ENCODE measurements around the gene ADGRD1.

The ADGRD1 gene

GRCh38 chr12:131131808-131132117 lies 178.1 kb downstream of the ADGRD1 start:
- no peak overlapping the region for H3K14ac ChIP-seq (ENCODE audit: low read length)
- H3K36me3 ChIP-seq (ENCODE audit: control insufficient read depth in 1 of 2, insufficient read depth in 2 of 2, low read length in 2 of 2): no peaks in the 10 kb centered on the region
- H4K8ac ChIP-seq (ENCODE audit: low read depth, low read length): no peak overlapping the region
- no peak overlapping the region for H3K18ac ChIP-seq (ENCODE audit: low read length)
- H2AFZ ChIP-seq (ENCODE audit: insufficient read depth, low read length, poor library complexity): no peak overlapping the region
- no peak overlapping the region for H2BK5ac ChIP-seq (ENCODE audit: low read depth, low read length, poor library complexity)
- H4K91ac ChIP-seq (ENCODE audit: low read depth, low read length): no peak overlapping the region
- no peaks in the 10 kb centered on the region for H3K79me2 ChIP-seq (ENCODE audit: control insufficient read depth, insufficient read depth, low read length, poor library complexity)
- H3K27me3 ChIP-seq (ENCODE audit: insufficient read depth, low read length): no peaks in the 10 kb centered on the region
- no peak overlapping the region for H2BK120ac ChIP-seq (ENCODE audit: insufficient read depth, low read length, poor library complexity)
- H3K4me2 ChIP-seq (ENCODE audit: low read length): no peak overlapping the region
- H3K23ac ChIP-seq (ENCODE audit: low read length): no peak overlapping the region
- H3K4me1 ChIP-seq (ENCODE audit: control insufficient read depth in 1 of 2, insufficient read depth in 2 of 2, low read length in 2 of 2): no peaks in the 10 kb centered on the region
- H4K12ac ChIP-seq (ENCODE audit: low read depth, low read length): no peak overlapping the region
- H2AK5ac ChIP-seq (ENCODE audit: low read length): no peak overlapping the region
- no peak overlapping the region for H3K4ac ChIP-seq (ENCODE audit: low read depth, low read length)
- no CpG with 5 or more reads among the region's 10 CpGs for WGBS (ENCODE audit: extremely low coverage, insufficient coverage, insufficient read length)
- no peak overlapping the region for H3K4me3 ChIP-seq (ENCODE audit: low read depth, low read length)
- H2BK12ac ChIP-seq (ENCODE audit: low read length): no peak overlapping the region
- no peak overlapping the region for H3K9ac ChIP-seq (ENCODE audit: low read length)
- H3K9me3 ChIP-seq (ENCODE audit: insufficient read depth, low read depth, low read length): peaks cover 4% of the 10 kb centered on the region
- no peak overlapping the region for H3K27ac ChIP-seq (ENCODE audit: low read depth, low read length)
- DNase-seq: no peak
- H3K79me1 ChIP-seq (ENCODE audit: low read length): no peaks in the 10 kb centered on the region

- Histone ChIP-seq H3K14ac (ENCODE audit: low read length) (no peak overlapping the region), H2BK12ac (ENCODE audit: low read length) (no peak overlapping the region), H3K18ac (ENCODE audit: low read length) (no peak overlapping the region), H4K91ac (ENCODE audit: low read depth, low read length) (no peak overlapping the region), H2AK5ac (ENCODE audit: low read length) (no peak overlapping the region), H3K79me2 (ENCODE audit: control insufficient read depth, insufficient read depth, low read length, poor library complexity) (no peaks in the 10 kb centered on the region), H2AFZ (ENCODE audit: insufficient read depth, low read length, poor library complexity) (no peak overlapping the region), H3K4me3 (ENCODE audit: low read depth, low read length) (no peak overlapping the region), H3K9ac (ENCODE audit: low read length) (no peak overlapping the region), H4K8ac (ENCODE audit: low read depth, low read length) (no peak overlapping the region), H3K27ac (ENCODE audit: low read depth, low read length) (no peak overlapping the region), H2BK120ac (ENCODE audit: insufficient read depth, low read length, poor library complexity) (no peak overlapping the region), H3K27me3 (ENCODE audit: insufficient read depth, low read length) (no peaks in the 10 kb centered on the region), H4K12ac (ENCODE audit: low read depth, low read length) (no peak overlapping the region), H3K9me3 (ENCODE audit: insufficient read depth, low read depth, low read length) (peaks cover 4% of the 10 kb centered on the region), H3K4me1 (ENCODE audit: control insufficient read depth in 1 of 2, insufficient read depth in 2 of 2, low read length in 2 of 2) (no peaks in the 10 kb centered on the region), H3K36me3 (ENCODE audit: control insufficient read depth in 1 of 2, insufficient read depth in 2 of 2, low read length in 2 of 2) (no peaks in the 10 kb centered on the region), H3K4me2 (ENCODE audit: low read length) (peak overlapping the region; percentile 43), H3K4ac (ENCODE audit: low read depth, low read length) (no peak overlapping the region), H3K79me1 (ENCODE audit: low read length) (no peaks in the 10 kb centered on the region), H3K23ac (ENCODE audit: low read length) (no peak overlapping the region), H2BK5ac (ENCODE audit: low read depth, low read length, poor library complexity) (no peak overlapping the region)
- peak; percentile 48 to 64 for DNase-seq
- no CpG with 5 or more reads among the region's 29 CpGs for WGBS (ENCODE audit: extremely low coverage, insufficient coverage, insufficient read length)
Observed at GRCh38 chr12:131132118-131132892, 178.6 kb downstream of the ADGRD1 start.

- H3K4ac ChIP-seq (ENCODE audit: low read depth, low read length): no peak overlapping the region
- H3K23ac ChIP-seq (ENCODE audit: low read length): no peak overlapping the region
- H3K4me3 ChIP-seq (ENCODE audit: low read depth, low read length): no peak overlapping the region
- no peak overlapping the region for H3K14ac ChIP-seq (ENCODE audit: low read length)
- no peak overlapping the region for H2BK12ac ChIP-seq (ENCODE audit: low read length)
- no peaks in the 10 kb centered on the region for H3K4me1 ChIP-seq (ENCODE audit: control insufficient read depth in 1 of 2, insufficient read depth in 2 of 2, low read length in 2 of 2)
- no peak overlapping the region for H4K12ac ChIP-seq (ENCODE audit: low read depth, low read length)
- H2BK120ac ChIP-seq (ENCODE audit: insufficient read depth, low read length, poor library complexity): no peak overlapping the region
- no peak overlapping the region for H3K4me2 ChIP-seq (ENCODE audit: low read length)
- H3K9ac ChIP-seq (ENCODE audit: low read length): no peak overlapping the region
- H4K91ac ChIP-seq (ENCODE audit: low read depth, low read length): no peak overlapping the region
- H3K27me3 ChIP-seq (ENCODE audit: insufficient read depth, low read length): no peaks in the 10 kb centered on the region
- no peak overlapping the region for H3K18ac ChIP-seq (ENCODE audit: low read length)
- H3K27ac ChIP-seq (ENCODE audit: low read depth, low read length): no peak overlapping the region
- no peak overlapping the region for H2AFZ ChIP-seq (ENCODE audit: insufficient read depth, low read length, poor library complexity)
- no peak overlapping the region for H4K8ac ChIP-seq (ENCODE audit: low read depth, low read length)
- peak in 1 of 2 donors; percentile 33 for DNase-seq
- no CpG with 5 or more reads among the region's 19 CpGs for WGBS (ENCODE audit: extremely low coverage, insufficient coverage, insufficient read length)
- H3K79me2 ChIP-seq (ENCODE audit: control insufficient read depth, insufficient read depth, low read length, poor library complexity): no peaks in the 10 kb centered on the region
- no peaks in the 10 kb centered on the region for H3K36me3 ChIP-seq (ENCODE audit: control insufficient read depth in 1 of 2, insufficient read depth in 2 of 2, low read length in 2 of 2)
- no peaks in the 10 kb centered on the region for H3K79me1 ChIP-seq (ENCODE audit: low read length)
- peaks cover 4% of the 10 kb centered on the region for H3K9me3 ChIP-seq (ENCODE audit: insufficient read depth, low read depth, low read length)
- no peak overlapping the region for H2BK5ac ChIP-seq (ENCODE audit: low read depth, low read length, poor library complexity)
- H2AK5ac ChIP-seq (ENCODE audit: low read length): no peak overlapping the region
Observed at GRCh38 chr12:131133015-131133905, 179.6 kb downstream of the ADGRD1 start.

GRCh38 chr12:131133994-131134393 lies 180.3 kb downstream of the ADGRD1 start:
- no peaks in the 10 kb centered on the region for H3K4me1 ChIP-seq (ENCODE audit: control insufficient read depth in 1 of 2, insufficient read depth in 2 of 2, low read length in 2 of 2)
- H3K4me3 ChIP-seq (ENCODE audit: low read depth, low read length): no peak overlapping the region
- no peaks in the 10 kb centered on the region for H3K79me2 ChIP-seq (ENCODE audit: control insufficient read depth, insufficient read depth, low read length, poor library complexity)
- H3K4ac ChIP-seq (ENCODE audit: low read depth, low read length): no peak overlapping the region
- no peak overlapping the region for H2AK5ac ChIP-seq (ENCODE audit: low read length)
- no peak overlapping the region for H3K18ac ChIP-seq (ENCODE audit: low read length)
- H3K23ac ChIP-seq (ENCODE audit: low read length): no peak overlapping the region
- no peak overlapping the region for H3K27ac ChIP-seq (ENCODE audit: low read depth, low read length)
- no CpG with 5 or more reads among the region's 5 CpGs for WGBS (ENCODE audit: extremely low coverage, insufficient coverage, insufficient read length)
- H2BK12ac ChIP-seq (ENCODE audit: low read length): no peak overlapping the region
- H3K9me3 ChIP-seq (ENCODE audit: insufficient read depth, low read depth, low read length): peaks cover 3% of the 10 kb centered on the region
- H4K8ac ChIP-seq (ENCODE audit: low read depth, low read length): no peak overlapping the region
- H2AFZ ChIP-seq (ENCODE audit: insufficient read depth, low read length, poor library complexity): no peak overlapping the region
- H2BK5ac ChIP-seq (ENCODE audit: low read depth, low read length, poor library complexity): no peak overlapping the region
- H4K91ac ChIP-seq (ENCODE audit: low read depth, low read length): no peak overlapping the region
- H3K36me3 ChIP-seq (ENCODE audit: control insufficient read depth in 1 of 2, insufficient read depth in 2 of 2, low read length in 2 of 2): no peaks in the 10 kb centered on the region
- H3K79me1 ChIP-seq (ENCODE audit: low read length): no peaks in the 10 kb centered on the region
- H3K27me3 ChIP-seq (ENCODE audit: insufficient read depth, low read length): no peaks in the 10 kb centered on the region
- no peak overlapping the region for H3K9ac ChIP-seq (ENCODE audit: low read length)
- H3K4me2 ChIP-seq (ENCODE audit: low read length): no peak overlapping the region
- H3K14ac ChIP-seq (ENCODE audit: low read length): no peak overlapping the region
- no peak for DNase-seq
- H2BK120ac ChIP-seq (ENCODE audit: insufficient read depth, low read length, poor library complexity): no peak overlapping the region
- H4K12ac ChIP-seq (ENCODE audit: low read depth, low read length): no peak overlapping the region

Data from trophoblast cell (in vitro differentiated cells and primary cell).